Endothelial cell of umbilical vein (primary cell): ENCODE results near the gene ABCA7. TPM values are rescaled to one million over a fixed set of nuclear protein-coding genes. Genes with fewer than 3 reads are reported as not detected.

Experiments
- BruUV-seq: library from RNA; stranded (reverse); fragments of 400-500 nt; replicated peaks from 2 replicates; lab custom pipeline; 2021; lab: Mats Ljungman, UMichigan
- CTCF ChIA-PET: fragments of 300-600, 350-600 bp; sonication (Branson Sonifier 250); formaldehyde crosslinking; loops from one replicate; lab custom pipeline; 2021; ENCODE audit warnings: antibody characterized with exemption, inconsistent platforms; lab: Charles Lee
- POLR2A ChIA-PET: fragments of 300-600, 350-600 bp; sonication (Branson Sonifier 250); formaldehyde crosslinking; loops from one replicate; lab custom pipeline; 2021; ENCODE audit warnings: antibody characterized with exemption, inconsistent platforms; lab: Charles Lee
- DNase-seq: peaks from one replicate; pipeline ENCODE4 v3.0.0-alpha.2; 2011; ENCODE audit warnings: low read depth, low spot score
- FAIRE-seq: peaks from 2 replicates; lab custom pipeline; 2011; peaks lifted over from hg19 to GRCh38; lab: Jason Lieb, UNC
- H2AFZ ChIP-seq: 2 replicates; pipeline ENCODE4 v1.6.0; 2012; ENCODE audit warnings: low read depth, low read length, control low read depth, inconsistent platforms
- H3K27ac ChIP-seq: 2 replicates; pipeline ENCODE4 v1.5.1; 2011; ENCODE audit warnings: low read depth, mild to moderate bottlenecking, control low read depth, low read length, moderate library complexity; ENCODE audit not compliant: insufficient read depth
- H3K27me3 ChIP-seq, 2 experiments: 2 replicates each; pipeline versions ENCODE4 v1.6.0 to v1.6.1; 2011; ENCODE audit warnings: low read length in 2 of 2, mixed read lengths in 1 of 2; ENCODE audit not compliant: control insufficient read depth in 2 of 2, insufficient read depth in 2 of 2
- H3K36me3 ChIP-seq, 2 experiments: 2 replicates in 1 of 2; 3 replicates in 1 of 2; pipeline ENCODE4 v1.5.1; 2011; ENCODE audit warnings: low read length in 2 of 2, mild to moderate bottlenecking in 1 of 2, moderate library complexity in 1 of 2; ENCODE audit not compliant: control insufficient read depth in 2 of 2, insufficient read depth in 2 of 2; ENCODE audit errors: extremely low read depth in 1 of 2
- H3K4me1 ChIP-seq: 3 replicates; pipeline ENCODE4 v1.5.1; 2011; ENCODE audit warnings: mild to moderate bottlenecking, low read length; ENCODE audit not compliant: control insufficient read depth, insufficient read depth; ENCODE audit errors: extremely low read depth
- H3K4me2 ChIP-seq: 2 replicates; pipeline ENCODE4 v1.6.1; 2011; ENCODE audit warnings: low read length, control low read depth, mixed read lengths; ENCODE audit not compliant: insufficient read depth
- H3K4me3 ChIP-seq, 3 experiments: fragments of 200-600 bp in 1 of 3; sonication (generic), shearing (Covaris generic) in 1 of 3; replicated peaks in 1 of 3; 2 replicates each; pipeline ENCODE4 v1.5.1; 2011 to 2016; ENCODE audit warnings: control low read depth in 3 of 3, low read length in 3 of 3, mild to moderate bottlenecking in 2 of 3, inconsistent platforms in 1 of 3, low read depth in 1 of 3, moderate library complexity in 1 of 3; ENCODE audit not compliant: insufficient read depth in 1 of 3
- H3K79me2 ChIP-seq: 2 replicates; pipeline ENCODE4 v1.6.0; 2012; ENCODE audit warnings: low read length, inconsistent platforms; ENCODE audit not compliant: control insufficient read depth, insufficient read depth
- H3K9ac ChIP-seq: replicated peaks from 2 replicates; pipeline ENCODE3; 2011; ENCODE audit warnings: low read length, control low read depth; ENCODE audit not compliant: insufficient read depth; ENCODE audit errors: extremely low read depth
- H3K9me1 ChIP-seq: replicated peaks from 3 replicates; pipeline ENCODE4 v1.6.0; 2011; ENCODE audit warnings: mild to moderate bottlenecking, low read length; ENCODE audit not compliant: control insufficient read depth, insufficient read depth; ENCODE audit errors: extremely low read depth
- H3K9me3 ChIP-seq: replicated peaks from 2 replicates; pipeline ENCODE4 v1.5.1; 2012; ENCODE audit warnings: low read length, inconsistent platforms; ENCODE audit not compliant: control insufficient read depth, insufficient read depth
- H4K20me1 ChIP-seq: replicated peaks from 2 replicates; pipeline ENCODE3; 2011; ENCODE audit warnings: mild to moderate bottlenecking, low read length; ENCODE audit not compliant: control insufficient read depth, insufficient read depth; ENCODE audit errors: extremely low read depth
- EZH2 ChIP-seq: IDR thresholded peaks from 2 replicates; pipeline ENCODE4 v1.6.1; 2012; ENCODE audit warnings: borderline replicate concordance, low read depth, mild to moderate bottlenecking, moderate library complexity, low read length, inconsistent platforms; ENCODE audit not compliant: severe bottlenecking
- JUN ChIP-seq: IDR thresholded peaks from 2 replicates; pipeline ENCODE4 v1.6.1; 2011; ENCODE audit warnings: borderline replicate concordance, low read depth; ENCODE audit not compliant: insufficient read length, insufficient read depth
- MYC ChIP-seq: IDR thresholded peaks from one replicate; pipeline ENCODE4 v1.6.1; 2011; ENCODE audit warnings: mild to moderate bottlenecking, low read depth, low read length
- POLR2A ChIP-seq: IDR thresholded peaks from 2 replicates; pipeline ENCODE4 v1.6.1; 2012; ENCODE audit warnings: low read depth, mild to moderate bottlenecking, control low read depth, low read length
- POLR2AphosphoS5 ChIP-seq: IDR thresholded peaks from 2 replicates; pipeline ENCODE4 v1.6.1; 2012; ENCODE audit warnings: low read depth, mild to moderate bottlenecking, control low read depth, low read length, moderate library complexity; ENCODE audit not compliant: insufficient read depth
- dilution Hi-C: fragments of 300-500 bp; cut with MboI; formaldehyde crosslinking; loops from one replicate; pipeline ENCODE4 v1.15.0; 2019; ENCODE audit warnings: low sequenced_read_pairs; ENCODE audit not compliant: extremely low pct_ligation_motif_present
- intact Hi-C: fragments of 100-400 bp; cut with micrococcal nuclease; formaldehyde crosslinking; loops from one replicate; pipeline ENCODE4 v1.10.0; 2022
- polyA plus RNA-seq, 4 experiments: library from polyadenylated mRNA; depleted of rRNA in 3 of 4; stranded (reverse) in 3 of 4; unstranded in 1 of 4; fragments of >200 nt; gene quantifications; 2 replicates each; pipeline versions ENCODE4 v1.2.1 to v1.2.3, GENCODE V29; 2011 to 2012; ENCODE audit warnings: missing spikeins in 1 of 4
- total RNA-seq: library from RNA; stranded (reverse); gene quantifications from 2 replicates; pipeline ENCODE4 v1.2.3, GENCODE V29; 2021
- TF ChIP-seq, protein P1 (sequence below), 2 donors: IDR thresholded peaks; 1 replicate in 1 of 2; 2 replicates in 1 of 2; pipeline ENCODE4 v1.5.1; 2011; ENCODE audit warnings: low read length in 2 of 2, mild to moderate bottlenecking in 2 of 2, moderate library complexity in 2 of 2, control low read depth in 1 of 2, inconsistent platforms in 1 of 2, low read depth in 1 of 2; ENCODE audit not compliant: insufficient read depth in 1 of 2; ENCODE audit errors: extremely low read depth in 1 of 2
- TF ChIP-seq, protein P2 (sequence below): IDR thresholded peaks from 2 replicates; pipeline ENCODE4 v1.6.1; 2011; ENCODE audit not compliant: insufficient read depth, insufficient read length

The ABCA7 gene
- total and polyA plus RNA-seq, 2 donors (not counting 3 experiments of a cell fraction or from before 2014, with no cell fraction given): 5.7 to 9.8 TPM

DNA sequence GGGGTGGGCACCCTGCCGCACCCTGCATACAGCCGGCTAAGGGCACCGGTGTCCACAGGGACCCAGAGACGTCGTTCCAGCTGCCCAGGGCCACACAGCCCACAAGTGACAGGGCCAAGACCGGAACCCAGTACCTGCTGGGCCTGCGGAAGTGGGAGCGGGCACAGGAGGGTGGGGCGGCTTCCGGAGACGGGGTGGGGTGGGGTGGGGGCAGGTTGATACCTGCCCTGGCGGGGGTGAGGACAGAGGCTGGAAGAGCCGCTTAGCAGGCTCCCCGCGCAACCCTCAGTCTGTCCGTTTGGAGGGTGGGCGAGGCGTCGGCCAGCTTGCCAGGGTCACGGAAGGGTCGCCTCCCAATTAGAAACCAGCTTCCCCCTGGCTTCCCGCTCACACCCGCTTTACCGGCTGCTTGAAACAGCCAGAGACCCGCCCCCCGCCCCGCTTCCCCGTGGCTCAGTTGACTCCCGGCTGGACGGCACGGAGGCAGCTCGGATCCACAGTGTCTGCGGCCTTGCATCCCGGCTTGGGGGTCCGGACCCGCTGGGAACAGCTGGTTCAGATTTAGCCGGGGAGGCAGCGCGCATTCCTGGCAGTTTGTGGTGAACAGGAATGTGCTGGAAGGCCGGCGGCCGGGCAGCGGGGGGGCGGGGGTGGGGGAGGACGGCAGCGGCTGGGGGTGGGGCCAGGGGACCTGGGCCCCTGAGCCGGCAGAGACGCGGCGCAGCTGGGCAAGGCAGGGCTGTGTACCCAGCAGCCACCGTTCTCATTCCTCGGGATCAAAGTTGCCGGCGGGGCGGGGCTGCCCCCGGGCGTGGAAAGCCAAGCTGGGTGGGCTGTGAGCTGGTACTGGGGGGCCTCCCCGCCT, 11.6 kb upstream of the ABCA7 start:
- Histone ChIP-seq H4K20me1 (no peaks in the 10 kb centered on the region), H3K9ac (peak overlapping the region; percentile 89)

DNA sequence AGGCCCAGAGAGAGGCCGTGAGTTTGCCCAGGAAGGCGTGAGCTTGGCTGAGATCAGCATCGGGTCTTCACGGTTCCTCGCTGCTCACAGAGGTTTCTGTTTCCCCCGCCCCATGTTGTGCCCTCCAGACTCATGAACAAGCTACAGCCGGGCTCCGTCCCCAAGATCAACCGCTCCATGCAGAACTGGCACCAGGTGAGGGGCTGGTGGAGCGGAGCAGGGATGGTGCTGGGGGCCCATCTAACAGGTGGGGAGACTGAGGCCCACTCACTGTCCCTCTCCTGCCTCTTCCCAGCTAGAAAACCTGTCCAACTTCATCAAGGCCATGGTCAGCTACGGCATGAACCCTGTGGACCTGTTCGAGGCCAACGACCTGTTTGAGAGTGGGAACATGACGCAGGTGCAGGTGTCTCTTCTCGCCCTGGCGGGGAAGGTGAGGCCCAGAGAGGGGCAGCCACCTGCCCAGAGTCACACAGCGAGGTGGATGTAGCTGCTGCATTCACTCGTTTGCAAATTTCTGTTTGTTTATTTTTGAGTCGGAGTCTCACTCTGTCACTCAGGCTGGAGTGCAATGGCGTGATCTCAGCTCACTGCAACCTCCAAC, 7.5 kb upstream of the ABCA7 start:
- POLR2A ChIA-PET: interaction anchor here (0.6 kb wide), 1 partner anchor 12 kb away, joined by 3 read pairs; no protein-coding TSS in a partner anchor
- CTCF ChIA-PET: no interaction called here
- H3K36me3 ChIP-seq: peaks cover 13 to 21% of the 10 kb centered on the region in 2 experiments
- no peak overlapping the region for H3K9ac ChIP-seq
- TF ChIP-seq, protein P1, sequence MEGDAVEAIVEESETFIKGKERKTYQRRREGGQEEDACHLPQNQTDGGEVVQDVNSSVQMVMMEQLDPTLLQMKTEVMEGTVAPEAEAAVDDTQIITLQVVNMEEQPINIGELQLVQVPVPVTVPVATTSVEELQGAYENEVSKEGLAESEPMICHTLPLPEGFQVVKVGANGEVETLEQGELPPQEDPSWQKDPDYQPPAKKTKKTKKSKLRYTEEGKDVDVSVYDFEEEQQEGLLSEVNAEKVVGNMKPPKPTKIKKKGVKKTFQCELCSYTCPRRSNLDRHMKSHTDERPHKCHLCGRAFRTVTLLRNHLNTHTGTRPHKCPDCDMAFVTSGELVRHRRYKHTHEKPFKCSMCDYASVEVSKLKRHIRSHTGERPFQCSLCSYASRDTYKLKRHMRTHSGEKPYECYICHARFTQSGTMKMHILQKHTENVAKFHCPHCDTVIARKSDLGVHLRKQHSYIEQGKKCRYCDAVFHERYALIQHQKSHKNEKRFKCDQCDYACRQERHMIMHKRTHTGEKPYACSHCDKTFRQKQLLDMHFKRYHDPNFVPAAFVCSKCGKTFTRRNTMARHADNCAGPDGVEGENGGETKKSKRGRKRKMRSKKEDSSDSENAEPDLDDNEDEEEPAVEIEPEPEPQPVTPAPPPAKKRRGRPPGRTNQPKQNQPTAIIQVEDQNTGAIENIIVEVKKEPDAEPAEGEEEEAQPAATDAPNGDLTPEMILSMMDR (IDR thresholded peaks at IDR 0.05; ENCODE audit: extremely low read depth in 1 of 2, insufficient read depth in 1 of 2, low read depth in 1 of 2, low read length in 2 of 2): no peak
- TF ChIP-seq POLR2AphosphoS5 (no peak), POLR2A (no peak), JUN (no peak), EZH2 (no peak)
- TF ChIP-seq, protein P2, sequence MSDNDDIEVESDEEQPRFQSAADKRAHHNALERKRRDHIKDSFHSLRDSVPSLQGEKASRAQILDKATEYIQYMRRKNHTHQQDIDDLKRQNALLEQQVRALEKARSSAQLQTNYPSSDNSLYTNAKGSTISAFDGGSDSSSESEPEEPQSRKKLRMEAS: no peak
- H2AFZ ChIP-seq: no peak overlapping the region
- peaks cover 35% of the 10 kb centered on the region for H3K79me2 ChIP-seq
- no peaks in the 10 kb centered on the region for H4K20me1 ChIP-seq
- no peak overlapping the region for H3K4me3 ChIP-seq
- H3K27ac ChIP-seq: no peak overlapping the region
- dilution Hi-C loops (no loop called here), intact Hi-C loops (no loop called here)
- H3K27me3 ChIP-seq: no peaks in the 10 kb centered on the region
- FAIRE-seq (no peak), DNase-seq (no peak)
- BruUV-seq: no TSS peak
- no peaks in the 10 kb centered on the region for H3K9me3 ChIP-seq
- H3K4me1 ChIP-seq: peaks cover 9% of the 10 kb centered on the region
- no peak overlapping the region for H3K4me2 ChIP-seq
- H3K9me1 ChIP-seq: no peaks in the 10 kb centered on the region

More for the DNA sequence above, 11.6 kb upstream of the ABCA7 start:
- TF ChIP-seq MYC (no peak), POLR2AphosphoS5 (peak; percentile 52)
- H2AFZ ChIP-seq: no peak overlapping the region
- FAIRE-seq (peak; percentile 46), DNase-seq (peak; percentile 47)
- peaks cover 44% of the 10 kb centered on the region for H3K79me2 ChIP-seq
- no peaks in the 10 kb centered on the region for H3K9me3 ChIP-seq
- peak overlapping the region; percentile 52 to 88 (median 84) for H3K4me3 ChIP-seq
- H3K9me1 ChIP-seq: no peaks in the 10 kb centered on the region
- H3K27ac ChIP-seq: no peak overlapping the region
- no TSS peak for BruUV-seq
- POLR2A ChIA-PET: interaction anchor here (0.5 to 5.7 kb wide), 7 partner anchors 11 to 995 kb away, joined by 3 to 36 read pairs (median 5); partner anchors contain the start of genes ABCA7 and CIRBP
- peaks cover 9% of the 10 kb centered on the region for H3K4me1 ChIP-seq
- dilution Hi-C loops: no loop called here
- no peaks in the 10 kb centered on the region for H3K27me3 ChIP-seq
- CTCF ChIA-PET: interaction anchor here (0.8 to 1.8 kb wide), 4 partner anchors 11 to 44 kb away, joined by 3 to 7 read pairs (median 3); partner anchors contain the start of genes ABCA7 and WDR18
- H3K36me3 ChIP-seq: peaks cover 2 to 11% of the 10 kb centered on the region in 2 experiments
- peak overlapping the region; percentile 76 for H3K4me2 ChIP-seq
- intact Hi-C loops: no loop called here
